ENCODE measurements around the gene LRWD1.

Gene LRWD1

GRCh38 chr7:102424129-102424551, 40.6 kb upstream of the LRWD1 start:
- DNase-seq (ENCODE audit: low read depth): peak; percentile 65
- no peak overlapping the region; the same call in 1 of the 2 replicates for H3K4me3 ChIP-seq (ENCODE audit: low read depth, low read length)
- no peak for TF ChIP-seq CTCF (IDR thresholded peaks at IDR 0.05; ENCODE audit: insufficient read depth, low read depth, low read length, missing control alignments)

GRCh38 chr7:102424787-102425218, 40.0 kb upstream of the LRWD1 start:
- peak; percentile 82 for DNase-seq (ENCODE audit: low read depth)
- TF ChIP-seq CTCF (IDR thresholded peaks at IDR 0.05; ENCODE audit: insufficient read depth, low read depth, low read length, missing control alignments): no peak
- H3K4me3 ChIP-seq (ENCODE audit: low read depth, low read length): peak overlapping the region; percentile 65

GRCh38 chr7:102425639-102426267, 39.0 kb upstream of the LRWD1 start:
- peak; percentile 97 for DNase-seq (ENCODE audit: low read depth)
- peak overlapping the region; percentile 65 for H3K4me3 ChIP-seq (ENCODE audit: low read depth, low read length)
- no peak for TF ChIP-seq CTCF (IDR thresholded peaks at IDR 0.05; ENCODE audit: insufficient read depth, low read depth, low read length, missing control alignments)

- H3K4me3 ChIP-seq (ENCODE audit: low read depth, low read length): peak overlapping the region; percentile 65
- DNase-seq (ENCODE audit: low read depth): peak; percentile 95
- no peak for TF ChIP-seq CTCF (IDR thresholded peaks at IDR 0.05; ENCODE audit: insufficient read depth, low read depth, low read length, missing control alignments)
Observed at GRCh38 chr7:102426268-102427018, 38.3 kb upstream of the LRWD1 start.

GRCh38 chr7:102427019-102427405, 37.8 kb upstream of the LRWD1 start:
- no peak for TF ChIP-seq CTCF (IDR thresholded peaks at IDR 0.05; ENCODE audit: insufficient read depth, low read depth, low read length, missing control alignments)
- no peak for DNase-seq (ENCODE audit: low read depth)
- peak overlapping the region; percentile 65 for H3K4me3 ChIP-seq (ENCODE audit: low read depth, low read length)

- H3K4me3 ChIP-seq (ENCODE audit: low read depth, low read length): no peak overlapping the region
- no peak for DNase-seq (ENCODE audit: low read depth)
- TF ChIP-seq CTCF (IDR thresholded peaks at IDR 0.05; ENCODE audit: insufficient read depth, low read depth, low read length, missing control alignments): no peak
Observed at GRCh38 chr7:102429141-102429899, 35.5 kb upstream of the LRWD1 start.

Data from GM12865 (cell line).